Sigmoid colon (tissue), 4 donors: Measurements from ENCODE around the gene OR2C3.

Source experiments
- CTCF ChIP-seq, 4 experiments: fragments of 450-650 bp in 3 of 4; fragments of 200-600 bp in 1 of 4; IDR thresholded peaks; one replicate each; pipeline ENCODE4 v1.5.1; 2016 to 2019; ENCODE audit warnings: antibody characterized with exemption in 4 of 4, mild to moderate bottlenecking in 3 of 4, moderate library complexity in 2 of 4
- POLR2AphosphoS5 ChIP-seq, 4 donors: sonication (generic); formaldehyde crosslinking; IDR thresholded peaks; one replicate each; pipeline ENCODE4 v1.6.1; 2017; ENCODE audit warnings: antibody characterized with exemption in 4 of 4

DNA sequence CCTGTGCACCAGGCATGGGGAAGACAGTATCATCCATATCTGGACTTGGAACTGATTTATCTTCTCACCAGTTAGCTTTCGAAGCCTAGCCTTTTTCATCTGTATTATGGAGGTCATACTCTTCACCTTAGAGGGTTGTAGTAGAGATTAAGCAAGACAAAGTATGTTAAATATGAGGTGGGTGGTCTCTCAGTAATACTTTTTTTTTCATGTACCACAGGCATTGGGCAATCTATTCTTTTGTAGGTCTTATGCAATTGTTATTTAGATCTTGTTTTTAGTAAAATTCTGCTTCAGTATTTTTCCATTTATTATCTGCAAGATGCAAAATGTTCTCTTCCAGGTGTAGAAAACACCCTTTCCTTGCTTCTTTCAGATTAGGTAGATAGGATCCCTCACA is 43.1 kb downstream of the OR2C3 start:
- TF ChIP-seq POLR2AphosphoS5 (IDR thresholded peaks at IDR 0.05) (no peak), CTCF (IDR thresholded peaks at IDR 0.05) (no peak)
